K562 treated with DMSO at 1 percent for 24 hours (cell line): ENCODE results near the gene DAPK3. TPM values are rescaled to one million over a fixed set of nuclear protein-coding genes. Genes with fewer than 3 reads are reported as not detected.

ENCODE experiments used
- total RNA-seq: library from RNA; unstranded; fragments of 300-600 nt; gene quantifications from 2 replicates; pipeline ENCODE4 v1.2.3, GENCODE V29; 2022; ENCODE audit warnings: low read depth; ENCODE audit not compliant: insufficient read depth

DAPK3 gene
- 123 and 133 TPM in 2 replicates for total RNA-seq

GRCh38 chr19:3970808-3971598 lies at the start of gene DAPK3:
TSS of gene DAPK3 (minus strand) at chr19:3971099. CDS start at chr19:3969735, 1,364 bp downstream.

GRCh38 chr19:4007021-4007835 lies 36.3 kb upstream of the DAPK3 start, which contains the start of gene PIAS4:
TSS of gene PIAS4 (plus strand) at chr19:4007736. CDS start at chr19:4007761, 25 bp downstream.

DNA sequence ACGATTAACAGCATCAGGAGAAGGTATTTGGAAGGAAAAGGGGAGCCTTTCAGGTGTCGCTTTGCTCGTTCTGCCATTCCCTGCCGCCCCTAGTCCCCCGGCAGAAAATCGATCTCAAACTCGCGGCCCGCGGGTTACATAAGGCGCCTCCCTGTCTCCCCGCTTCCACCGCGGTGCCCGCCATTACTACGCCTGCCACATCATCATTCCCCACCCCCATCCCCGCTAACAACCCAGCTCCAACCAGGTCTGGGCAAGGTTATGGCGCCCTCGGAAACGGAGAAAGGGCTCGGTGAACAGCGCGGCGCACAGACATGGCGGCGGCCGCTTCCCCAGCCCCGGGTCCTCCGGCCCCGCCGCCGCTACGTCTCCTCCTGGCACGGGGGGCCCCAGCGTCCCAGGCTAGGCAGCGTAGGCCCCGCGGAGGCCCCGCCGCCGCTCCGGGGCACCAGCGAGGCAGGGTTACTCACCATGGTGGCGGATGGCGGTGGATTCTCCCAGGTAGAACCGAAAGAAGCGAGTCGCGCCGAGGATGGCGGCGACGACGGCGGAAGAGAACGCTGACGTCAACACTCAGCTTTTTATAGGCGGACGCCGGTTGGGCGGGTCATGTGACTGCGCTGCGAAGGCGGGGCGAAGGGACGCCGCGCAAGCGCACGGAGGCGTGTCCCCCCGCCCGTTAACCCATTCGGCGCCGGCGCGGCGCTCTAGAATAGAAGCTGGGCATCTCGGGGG lies 14.2 kb upstream of the DAPK3 start, which contains the start of gene EEF2:
Gene EEF2, minus strand, starts transcription at position 556 of the 735 bp plus-strand sequence. Its CDS starts 83 bp downstream, at position 473.

DNA sequence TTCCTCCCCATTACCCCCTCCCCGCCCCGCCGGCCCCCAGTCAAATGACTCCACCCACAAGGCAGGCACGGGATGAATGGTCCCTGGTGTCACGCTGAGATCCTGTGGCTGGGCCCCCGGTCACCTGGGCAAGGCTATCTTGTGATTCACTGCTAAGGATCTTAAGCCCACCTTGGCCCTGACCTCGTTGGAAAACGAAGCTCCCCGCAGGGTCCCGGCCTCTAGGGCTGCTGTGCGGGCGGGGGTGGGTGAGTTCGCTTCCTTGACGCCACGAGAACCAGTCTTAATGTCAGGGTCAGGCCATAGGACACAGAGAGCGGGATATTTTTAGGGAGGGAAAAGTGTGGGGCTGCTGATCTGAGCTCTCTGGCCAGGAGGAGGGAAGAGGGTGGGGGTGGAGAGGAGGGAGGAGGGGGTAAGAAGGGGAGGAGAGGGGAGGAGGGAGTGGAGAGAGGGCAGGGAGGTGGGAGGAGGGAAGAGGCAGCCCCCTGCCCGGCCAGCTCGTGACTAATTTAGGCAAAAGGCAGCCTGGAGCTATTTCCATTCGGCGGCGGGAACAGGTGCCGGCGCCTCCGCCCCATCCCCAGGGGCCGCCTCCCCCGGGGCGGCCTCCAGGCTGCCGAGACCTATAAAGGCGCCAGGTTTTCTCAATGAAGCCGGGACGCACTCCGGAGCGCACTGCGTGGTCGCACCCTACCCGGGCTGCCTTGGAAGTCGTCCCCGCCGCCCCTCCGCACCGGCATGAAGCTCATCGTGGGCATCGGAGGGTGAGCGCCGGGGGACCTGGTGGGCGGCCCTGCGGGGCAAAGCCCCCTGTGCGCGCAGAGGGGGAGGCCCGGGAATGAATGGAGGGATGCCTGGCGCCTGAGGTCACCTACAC lies 37.7 kb downstream of the DAPK3 start, which contains the start of gene NMRK2:
Gene NMRK2, plus strand, starts transcription at position 139 of the 880 bp plus-strand sequence. Its CDS starts 603 bp downstream, at position 742.

Other genes starting within 250 kb of the DAPK3 start
- 35.5 and 39.2 TPM in 2 replicates for gene APBA3, start 209.4 kb downstream of the DAPK3 start, total RNA-seq
- gene MRPL54, start 208.4 kb downstream of the DAPK3 start, total RNA-seq: 60.1 and 66.3 TPM in 2 replicates
- not detected in 2 replicates for gene RAX2, start 198.9 kb downstream of the DAPK3 start, total RNA-seq
- 8.7 and 9.7 TPM in 2 replicates for gene MATK, start 184.7 kb downstream of the DAPK3 start, total RNA-seq
- gene ZFR2, start 102.1 kb downstream of the DAPK3 start, total RNA-seq: not detected in 2 replicates
- not detected in 2 replicates for gene ATCAY, start 90.4 kb downstream of the DAPK3 start, total RNA-seq
- gene NMRK2, start 38.0 kb downstream of the DAPK3 start, total RNA-seq: not detected in 2 replicates
- gene EEF2, start 14.4 kb upstream of the DAPK3 start, total RNA-seq: 4,377 and 5,020 TPM in 2 replicates
- gene PIAS4, start 36.6 kb upstream of the DAPK3 start, total RNA-seq: 32.2 and 36.5 TPM in 2 replicates
- gene ZBTB7A, start 95.8 kb upstream of the DAPK3 start, total RNA-seq: 32.3 and 33.0 TPM in 2 replicates
- 343 and 376 TPM in 2 replicates for gene MAP2K2, start 153.0 kb upstream of the DAPK3 start, total RNA-seq
- 0.31 TPM in 1 of 2 replicates, not detected in the other for gene CREB3L3, start 182.5 kb upstream of the DAPK3 start, total RNA-seq
- 51.7 and 55.7 TPM in 2 replicates for gene SIRT6, start 211.5 kb upstream of the DAPK3 start, total RNA-seq
- 0.54 and 1.0 TPM in 2 replicates for gene ANKRD24, start 211.6 kb upstream of the DAPK3 start, total RNA-seq